ENCODE data around the gene CACNA1I.

CACNA1I gene

DNA sequence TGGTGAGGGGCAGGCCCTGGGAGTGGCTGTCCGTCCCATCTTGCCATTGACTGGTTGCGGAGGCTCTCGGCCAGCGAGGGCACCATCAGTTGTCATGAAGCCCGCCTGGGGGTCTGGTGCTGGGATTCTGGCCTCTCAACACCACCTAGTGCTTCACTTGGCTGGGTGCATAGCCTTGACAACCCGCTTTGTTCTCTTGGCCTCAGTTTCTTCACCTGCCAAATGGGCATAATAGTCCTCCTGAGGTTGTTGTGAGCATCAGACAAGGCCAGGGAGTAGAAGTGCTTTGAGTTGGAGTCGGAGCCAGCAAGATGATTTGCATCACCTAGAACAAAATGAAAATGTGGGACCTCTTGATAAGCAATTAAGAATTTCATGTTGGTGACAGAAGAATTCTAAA is 1.5 kb upstream of the CACNA1I start:
- no peak for FAIRE-seq

DNA sequence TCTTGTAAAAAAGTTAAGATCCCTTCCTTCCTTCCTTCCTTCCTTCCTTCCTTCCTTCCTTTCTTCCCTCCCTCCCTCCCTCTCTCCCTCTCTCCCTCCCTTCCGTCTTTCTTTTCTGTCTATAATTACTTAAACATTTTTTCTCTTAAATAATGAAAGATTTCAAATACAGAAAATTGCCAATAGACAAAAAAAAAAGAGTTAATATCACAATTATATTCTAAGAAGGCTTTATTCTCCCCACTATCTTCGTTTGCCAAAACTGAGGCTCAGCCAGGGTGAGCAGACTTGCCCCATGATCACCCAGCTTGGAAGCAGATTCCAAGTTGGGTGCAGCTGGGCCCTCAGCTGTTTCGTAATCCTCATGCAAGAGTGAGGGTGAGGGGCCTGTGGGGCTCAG is 327 bp upstream of the CACNA1I start:
- no peak for FAIRE-seq

DNA sequence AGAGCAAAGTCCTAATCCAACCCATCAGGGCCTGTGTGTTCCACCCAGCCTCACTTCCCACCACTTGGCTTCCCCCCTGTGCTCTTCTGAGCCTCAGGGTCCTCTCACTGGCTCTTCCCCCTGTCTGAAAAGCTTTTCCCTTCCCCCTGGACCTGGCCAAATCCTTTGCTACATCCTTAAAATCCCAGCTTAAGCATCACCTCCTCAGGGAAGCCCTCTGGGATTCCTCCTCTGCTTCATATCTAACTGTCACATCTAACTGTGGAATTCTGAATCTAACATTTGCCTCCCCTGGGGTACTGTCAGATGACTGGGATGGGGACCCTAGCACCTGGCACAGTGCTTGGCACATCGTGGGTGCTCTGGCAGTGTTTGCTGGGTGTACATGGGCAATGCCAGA is 985 bp downstream of the CACNA1I start:
- FAIRE-seq: no peak

DNA sequence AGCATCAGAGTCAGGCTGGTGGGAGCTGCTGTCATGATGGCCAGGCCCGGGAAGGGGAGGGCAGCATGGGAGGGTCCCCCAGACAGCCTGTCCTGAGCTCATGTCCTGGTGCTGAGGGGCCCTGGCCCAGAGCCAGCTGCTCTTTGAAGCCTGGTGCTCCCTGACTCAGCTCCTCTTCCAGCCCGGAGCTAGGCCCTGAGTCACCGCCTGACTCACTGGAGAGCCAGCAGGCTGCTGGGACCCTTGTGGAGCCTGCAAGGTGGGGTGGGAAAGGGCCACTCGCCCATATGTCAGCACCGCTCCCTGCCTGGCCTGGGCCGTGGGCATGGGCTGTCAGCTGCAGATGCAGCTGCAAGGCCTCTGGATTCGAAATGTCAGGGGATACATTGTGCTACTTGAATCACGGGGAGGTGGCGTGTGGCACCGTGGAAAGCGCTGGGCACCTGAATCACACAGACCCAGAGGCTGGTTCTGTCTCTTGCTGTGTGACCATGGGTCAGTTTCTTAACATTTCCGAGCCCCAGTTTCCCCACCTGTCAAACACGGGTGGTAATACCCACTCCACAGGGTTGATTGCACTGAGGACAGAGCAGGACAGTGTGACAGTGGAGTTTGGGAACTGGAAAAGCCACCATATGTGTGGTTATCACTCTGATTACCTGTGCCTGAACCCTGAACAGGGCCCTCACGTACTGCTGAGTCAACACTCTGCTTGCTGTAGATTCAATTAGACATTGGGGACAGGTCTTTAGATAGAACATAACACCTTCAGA is 4.4 kb downstream of the CACNA1I start:
- no peak for FAIRE-seq

DNA sequence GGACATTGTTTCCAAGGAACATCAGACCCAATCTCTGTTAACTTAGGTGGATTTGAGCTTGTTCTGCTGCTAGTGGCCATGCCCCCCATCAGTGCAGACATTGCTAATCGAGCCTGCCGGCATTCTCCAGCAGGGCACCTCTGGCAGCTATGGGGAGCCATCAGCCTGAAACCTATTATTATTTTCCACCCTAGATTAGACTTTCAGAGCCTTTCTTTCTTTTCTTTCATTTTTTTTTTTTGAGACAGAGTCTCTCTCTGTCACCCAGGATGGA is 4.9 kb downstream of the CACNA1I start:
- no peak for FAIRE-seq

DNA sequence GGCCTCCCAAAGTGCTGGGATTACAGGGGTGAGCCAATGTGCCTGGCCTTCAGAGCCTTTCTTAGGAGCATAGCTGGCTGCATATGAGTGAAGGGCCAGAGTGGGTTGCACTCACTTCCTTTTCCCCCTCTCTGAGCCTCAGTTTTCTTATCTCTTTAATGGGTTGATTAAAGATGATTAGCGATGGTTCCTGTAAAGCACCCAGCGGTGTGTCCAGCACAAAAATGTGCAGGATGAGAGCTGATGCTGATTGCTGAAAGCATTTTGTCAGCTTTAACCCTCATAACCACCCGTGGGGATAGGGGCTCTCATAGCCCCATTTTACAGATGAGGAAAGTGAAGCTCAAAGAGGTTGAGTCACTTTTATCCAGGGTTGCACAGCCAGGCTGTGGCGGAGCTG is 5.5 kb downstream of the CACNA1I start:
- FAIRE-seq: no peak

DNA sequence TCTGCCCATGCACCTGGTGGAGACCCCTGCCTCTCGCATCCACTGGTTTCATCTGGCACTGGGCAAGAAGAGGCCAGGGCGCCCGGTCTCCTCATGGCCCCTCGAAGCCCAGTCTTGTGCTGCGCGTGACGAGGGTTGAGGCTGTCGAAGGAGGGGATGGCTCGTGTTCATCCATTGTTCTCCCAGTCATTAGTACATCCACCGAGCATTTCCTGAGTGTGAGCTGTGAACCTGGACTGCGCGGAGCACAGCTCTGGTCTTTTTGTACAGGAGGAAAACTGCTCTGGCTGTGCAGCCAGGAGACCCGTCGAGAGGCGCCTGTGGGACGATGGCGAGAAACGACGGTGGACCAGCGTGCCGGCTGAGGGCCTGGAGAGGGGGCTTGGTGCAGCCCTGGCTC is 6.8 kb downstream of the CACNA1I start:
- FAIRE-seq: no peak

DNA sequence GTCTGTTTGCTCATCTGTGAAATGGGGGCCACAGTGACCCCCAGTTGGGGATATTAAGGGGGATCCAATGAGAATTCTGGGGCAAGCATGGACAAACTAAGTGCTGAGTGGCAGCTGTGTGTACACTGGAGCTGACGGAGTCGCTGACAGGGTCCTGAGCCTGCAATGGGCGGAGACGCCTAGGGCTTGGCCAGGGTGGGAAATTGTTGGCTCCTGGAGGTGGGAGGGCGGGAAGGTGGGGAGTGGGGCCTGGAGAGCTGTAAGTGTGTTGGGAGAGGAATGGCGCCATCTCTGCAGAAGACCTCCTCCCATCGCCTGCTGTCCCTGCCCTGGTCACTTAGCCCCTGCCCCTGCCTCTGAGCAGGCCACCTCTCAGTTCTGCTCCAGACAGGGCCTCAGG is 7.3 kb downstream of the CACNA1I start:
- FAIRE-seq: no peak

DNA sequence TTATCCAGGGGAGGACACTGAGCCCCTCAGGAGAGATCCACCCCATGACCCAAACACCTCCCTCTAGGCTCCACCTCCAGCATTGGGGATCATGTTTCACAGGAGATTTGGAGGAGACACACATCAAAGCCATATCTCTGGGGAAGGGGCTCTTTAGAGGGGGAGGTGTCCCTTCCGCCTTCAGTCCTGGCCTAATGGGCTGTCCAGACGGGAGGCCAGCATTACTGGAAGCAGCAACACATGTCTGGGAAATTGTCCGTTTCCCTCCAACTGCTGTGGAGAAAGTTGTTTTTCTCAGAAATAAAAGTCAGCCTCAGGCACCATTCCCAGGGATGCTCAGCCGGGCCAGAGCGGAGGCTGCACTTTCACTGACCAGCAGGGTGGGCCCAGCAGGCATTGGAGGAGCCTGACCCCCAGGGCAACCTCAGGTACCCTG is 9.5 kb downstream of the CACNA1I start:
- FAIRE-seq: no peak

DNA sequence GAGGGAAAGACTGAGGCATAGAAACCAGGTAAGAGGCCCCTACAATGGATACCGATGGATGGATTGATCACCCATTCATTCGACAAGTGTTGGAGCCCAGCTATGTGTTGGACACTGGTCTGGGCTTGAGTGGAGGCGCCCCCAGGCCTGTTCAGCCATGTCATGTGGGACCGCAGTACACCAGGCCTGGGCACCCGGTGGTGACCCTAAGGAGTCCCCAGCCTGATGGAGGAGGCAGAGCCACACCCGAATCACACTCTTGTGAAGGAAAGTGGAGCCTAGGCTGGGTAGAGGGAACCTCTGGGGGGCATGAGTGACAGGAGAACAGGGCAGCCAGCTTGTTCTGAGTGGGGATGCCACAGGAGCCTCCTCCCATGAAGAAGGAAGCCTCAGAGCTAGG is 10.2 kb downstream of the CACNA1I start:
- FAIRE-seq: no peak

DNA sequence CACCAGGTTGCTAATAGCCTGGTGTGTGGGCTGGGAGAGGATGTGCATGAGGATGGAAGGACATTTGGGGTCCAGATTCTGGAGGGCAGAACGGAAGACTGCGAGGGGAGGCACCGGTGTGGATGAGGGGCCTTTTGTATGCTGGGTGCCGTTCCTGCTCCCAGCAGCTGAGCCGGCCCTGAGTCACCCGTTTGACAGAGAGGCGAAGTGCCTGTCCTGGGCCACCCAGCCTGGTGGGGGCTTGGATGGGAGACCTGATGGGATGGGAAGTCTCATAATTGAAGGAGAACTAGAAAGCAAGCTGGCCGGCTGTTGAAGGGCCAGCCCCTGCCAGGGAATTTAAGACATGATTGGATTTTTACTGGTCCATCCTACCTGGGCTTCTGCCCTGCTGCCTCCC is 10.8 kb downstream of the CACNA1I start:
- FAIRE-seq: no peak

DNA sequence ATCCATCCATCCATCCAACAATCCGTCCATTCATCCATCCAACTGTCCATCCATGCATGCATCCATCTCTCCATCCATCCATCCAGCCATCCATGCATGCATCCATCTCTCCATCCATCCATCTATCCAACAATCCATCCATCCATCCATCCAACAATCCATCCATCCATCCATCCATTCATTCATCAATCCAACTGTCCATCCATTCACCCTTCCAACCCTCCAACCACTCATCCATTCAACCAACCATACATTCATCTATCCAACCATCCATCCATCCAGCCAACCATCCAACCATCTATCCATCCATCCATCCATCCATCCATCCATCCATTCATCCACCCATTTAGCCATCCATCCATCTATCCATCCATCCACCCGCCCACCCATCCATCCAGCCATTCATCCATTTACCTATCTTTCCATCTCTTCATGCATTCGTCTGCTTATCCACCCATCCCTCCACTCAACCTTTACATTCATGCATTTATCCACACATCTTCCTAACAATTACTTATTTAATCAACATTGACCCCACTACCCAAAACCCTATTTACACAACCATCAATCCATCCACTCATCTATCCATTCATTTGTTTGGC is 12.6 kb downstream of the CACNA1I start:
- no peak for FAIRE-seq

DNA sequence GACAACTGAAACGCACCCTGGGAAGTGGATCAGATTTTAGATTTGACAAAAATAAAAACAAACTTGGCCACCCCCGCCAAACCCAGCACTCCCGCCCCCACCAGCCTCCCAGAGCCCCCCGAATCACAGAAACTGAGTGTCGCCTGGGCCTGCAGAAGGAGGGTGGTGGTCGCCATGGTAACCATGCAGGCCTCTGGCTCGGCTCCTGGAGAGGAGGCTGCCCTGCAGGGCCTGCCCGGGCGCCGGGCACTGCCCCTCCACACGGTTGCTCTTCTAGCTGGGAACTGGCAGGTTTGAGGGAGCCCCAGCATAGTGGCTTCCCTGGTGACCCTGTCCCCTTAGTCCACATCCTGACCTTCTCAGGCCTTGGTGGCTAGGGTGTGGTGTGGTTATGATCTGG is 19.3 kb downstream of the CACNA1I start:
- no peak for FAIRE-seq

DNA sequence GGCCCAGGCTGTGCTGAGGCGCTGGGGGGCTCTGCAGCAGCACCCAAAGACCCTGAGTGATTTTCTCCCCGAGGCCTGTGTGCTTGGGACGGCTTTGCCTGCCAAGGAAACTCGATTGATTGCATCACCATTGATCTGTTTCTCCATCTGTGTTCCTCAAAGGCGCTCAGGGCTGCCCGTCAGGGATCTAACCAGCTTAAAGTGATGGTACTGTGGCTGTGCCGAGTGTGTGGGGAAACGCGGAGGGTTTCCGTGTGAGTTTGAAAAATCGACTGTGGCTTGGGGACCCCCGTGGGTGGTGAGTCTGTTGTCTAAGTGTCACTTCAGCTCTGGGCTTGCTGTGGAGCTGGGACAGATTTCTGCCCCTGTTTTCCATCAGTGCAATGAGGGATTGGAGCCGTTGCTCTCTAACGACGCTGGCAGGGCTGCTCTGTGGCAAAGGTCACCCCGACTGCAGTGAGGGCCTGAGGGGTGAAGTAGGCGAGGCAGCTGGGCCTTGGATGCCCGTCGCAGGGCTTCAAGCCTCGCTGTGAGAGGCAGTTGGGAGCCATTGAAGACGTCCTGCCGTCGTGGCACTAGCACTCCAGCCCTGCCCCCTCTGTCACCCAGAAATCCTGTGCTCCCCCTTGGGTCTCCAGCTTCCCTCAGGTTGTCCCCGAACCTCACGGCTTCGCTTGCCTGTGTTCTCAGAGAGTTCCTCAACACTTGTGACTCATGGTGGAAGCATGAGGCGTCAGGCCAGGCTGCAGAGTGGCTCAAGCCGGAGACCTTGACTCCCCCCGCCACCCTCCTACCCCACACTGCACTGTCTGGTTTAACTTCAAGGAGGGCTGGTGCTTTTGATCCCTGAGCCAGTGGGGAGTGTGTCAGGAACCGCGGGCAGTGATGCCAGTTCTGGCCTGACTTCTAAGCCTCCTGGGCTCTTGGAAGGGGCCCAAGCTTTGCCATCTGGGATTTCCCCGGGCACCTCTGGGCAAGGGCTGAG is 21.8 kb downstream of the CACNA1I start:
- FAIRE-seq: no peak

DNA sequence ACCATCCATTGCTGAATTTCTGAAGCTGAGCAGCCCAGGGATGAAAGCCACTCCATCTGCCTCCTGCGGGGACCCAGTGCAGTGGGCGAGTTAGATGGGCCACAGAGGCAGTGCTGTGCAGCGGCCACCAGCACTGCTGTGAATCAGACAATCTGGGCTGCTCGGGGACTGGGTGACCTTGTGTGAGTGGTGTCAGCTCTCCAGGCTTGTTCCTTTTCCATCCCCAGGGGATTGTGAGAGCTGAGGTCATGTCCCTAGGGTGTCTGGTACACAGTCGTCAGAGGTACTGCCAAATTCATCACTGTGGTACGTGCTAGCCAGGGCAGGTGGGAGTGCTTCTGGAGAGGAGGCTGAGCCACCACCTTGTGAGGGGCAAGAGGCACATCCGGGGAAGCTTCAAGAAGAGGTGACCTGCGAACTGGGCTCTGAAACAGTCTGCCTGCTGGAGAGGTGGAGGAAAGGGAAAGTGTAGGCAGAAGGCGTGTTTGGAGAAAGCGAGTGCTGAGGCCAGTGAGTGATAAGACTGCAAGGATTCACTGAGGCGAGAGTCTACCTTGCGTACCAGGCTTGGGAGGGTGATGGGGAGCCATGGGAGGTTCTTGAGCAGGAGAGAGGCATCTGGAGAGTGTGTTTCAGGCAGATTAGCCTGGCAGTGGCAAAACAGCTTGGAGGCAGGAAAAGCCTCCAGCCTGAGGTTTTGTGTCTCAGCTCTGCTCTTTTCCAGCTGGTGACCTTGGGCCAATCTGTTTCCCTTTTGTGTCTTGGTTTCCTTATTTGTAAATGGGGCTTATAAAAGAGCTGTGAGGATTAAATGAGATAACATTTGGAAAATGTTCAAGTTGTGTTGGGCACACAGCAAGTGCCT is 22.7 kb downstream of the CACNA1I start:
- FAIRE-seq: no peak

DNA sequence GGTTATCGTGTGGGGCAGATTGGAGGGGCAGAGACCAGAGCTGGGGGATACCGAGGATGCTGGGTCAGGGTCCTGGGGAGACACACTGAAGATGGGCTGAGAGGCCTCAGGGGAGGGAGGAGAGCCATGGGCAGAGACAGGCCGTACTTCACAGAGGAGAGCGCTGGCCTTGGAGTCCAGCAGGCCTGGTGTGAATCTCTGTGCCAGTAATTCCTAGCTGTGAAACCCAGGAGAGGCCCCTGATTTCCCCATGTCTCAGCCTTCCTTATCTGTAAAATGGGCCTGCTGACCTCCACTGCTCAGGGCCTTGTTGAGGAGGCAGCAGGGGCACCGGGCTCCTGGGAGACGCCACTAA is 23.4 kb downstream of the CACNA1I start:
- FAIRE-seq: no peak

DNA sequence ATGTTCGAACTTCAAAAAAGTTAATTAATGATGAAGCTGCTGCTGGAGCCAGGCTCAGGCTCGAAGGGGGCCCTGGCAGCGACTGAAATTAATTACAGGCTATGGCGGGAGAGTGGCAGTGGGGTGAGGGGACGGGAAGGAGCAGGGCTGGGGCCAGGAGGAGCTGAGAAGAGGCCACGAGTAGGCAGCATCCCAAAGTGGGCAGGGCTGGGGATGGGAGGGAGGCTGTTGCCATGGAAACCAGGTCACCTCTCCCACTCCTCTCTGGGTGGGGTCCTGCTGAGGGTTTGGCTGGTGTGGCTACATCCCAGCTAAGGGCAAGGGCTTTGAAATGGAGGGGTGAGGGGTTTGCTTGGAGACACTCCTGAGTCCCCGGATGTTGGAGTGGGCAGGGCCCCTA is 23.9 kb downstream of the CACNA1I start:
- FAIRE-seq: no peak

DNA sequence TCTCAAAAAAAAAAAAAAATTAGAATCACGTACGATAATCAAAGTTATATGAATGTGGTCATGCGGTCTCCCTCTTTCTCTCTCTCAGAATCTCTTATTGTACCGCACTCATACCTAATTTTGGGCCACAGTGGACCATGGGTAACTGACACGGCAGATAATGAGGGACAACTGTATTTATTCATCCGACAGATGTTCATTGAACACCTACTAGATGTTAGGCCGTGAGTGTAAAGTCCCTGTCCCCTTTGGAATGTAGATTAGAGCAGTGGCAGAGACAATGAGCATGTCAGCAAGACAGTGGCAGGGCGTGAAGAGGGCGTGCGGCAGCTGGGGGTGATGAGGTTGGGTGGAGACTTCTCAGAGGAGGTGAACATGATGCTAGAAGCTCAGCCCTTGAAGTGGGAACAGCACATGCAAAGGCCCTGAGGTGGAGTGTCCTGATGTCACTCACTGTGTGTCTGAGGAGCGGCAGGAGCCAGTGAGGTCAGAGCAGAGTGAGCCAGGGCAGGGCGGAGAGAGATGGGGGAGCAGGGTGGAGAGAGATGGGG is 25.1 kb downstream of the CACNA1I start:
- FAIRE-seq: no peak

DNA sequence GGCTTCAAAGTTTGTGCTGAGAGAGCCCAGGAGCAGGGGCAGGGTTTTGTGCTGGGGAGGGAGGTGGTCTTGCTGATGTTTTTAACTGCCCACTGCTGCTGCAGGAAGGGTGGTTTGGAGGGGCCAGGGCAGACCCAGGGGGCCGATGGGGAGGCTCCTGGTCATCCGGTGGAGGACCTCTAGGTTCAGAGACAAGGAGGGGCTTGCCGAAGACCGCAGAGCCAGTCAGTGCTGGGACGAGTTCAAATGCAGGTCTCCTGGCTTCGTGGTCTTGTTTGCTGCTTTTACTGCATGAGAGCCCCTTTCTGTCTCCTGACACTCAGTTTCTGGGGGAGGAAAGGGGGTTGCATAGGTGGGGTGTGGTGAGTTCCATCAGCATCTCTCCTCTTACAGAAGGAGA is 26.0 kb downstream of the CACNA1I start:
- FAIRE-seq: no peak

DNA sequence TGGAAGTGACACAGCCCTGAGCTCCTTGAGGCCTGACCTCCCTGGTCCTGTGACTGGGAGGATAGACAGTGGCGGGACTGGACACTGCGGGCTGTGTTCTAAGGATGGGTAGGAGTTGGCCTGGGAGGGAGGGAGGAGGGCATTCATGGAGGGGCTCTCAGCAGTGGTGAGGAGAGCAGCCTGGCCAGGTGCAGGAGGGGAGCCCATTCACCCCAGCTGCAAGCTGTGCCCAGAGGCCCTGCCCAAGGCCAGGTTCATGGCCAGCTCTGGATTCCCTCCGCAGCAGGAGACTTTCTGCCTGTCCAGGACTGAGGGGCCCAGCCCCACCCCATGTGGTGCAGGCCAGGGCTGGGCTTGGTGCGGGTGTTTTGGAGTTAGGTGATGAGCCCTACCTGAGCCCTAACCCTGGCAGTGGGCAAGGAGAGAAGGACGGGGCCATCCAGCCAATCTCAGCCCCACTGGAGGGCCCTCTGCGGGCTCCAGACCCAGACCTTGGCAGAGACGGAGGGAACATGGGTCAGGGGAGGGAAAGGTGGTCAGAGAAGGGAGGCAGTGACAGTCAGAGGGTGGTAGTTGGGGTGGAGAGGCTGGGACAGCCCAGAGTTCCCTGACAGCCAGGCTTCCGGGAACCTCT is 26.8 kb downstream of the CACNA1I start:
- no peak for FAIRE-seq

DNA sequence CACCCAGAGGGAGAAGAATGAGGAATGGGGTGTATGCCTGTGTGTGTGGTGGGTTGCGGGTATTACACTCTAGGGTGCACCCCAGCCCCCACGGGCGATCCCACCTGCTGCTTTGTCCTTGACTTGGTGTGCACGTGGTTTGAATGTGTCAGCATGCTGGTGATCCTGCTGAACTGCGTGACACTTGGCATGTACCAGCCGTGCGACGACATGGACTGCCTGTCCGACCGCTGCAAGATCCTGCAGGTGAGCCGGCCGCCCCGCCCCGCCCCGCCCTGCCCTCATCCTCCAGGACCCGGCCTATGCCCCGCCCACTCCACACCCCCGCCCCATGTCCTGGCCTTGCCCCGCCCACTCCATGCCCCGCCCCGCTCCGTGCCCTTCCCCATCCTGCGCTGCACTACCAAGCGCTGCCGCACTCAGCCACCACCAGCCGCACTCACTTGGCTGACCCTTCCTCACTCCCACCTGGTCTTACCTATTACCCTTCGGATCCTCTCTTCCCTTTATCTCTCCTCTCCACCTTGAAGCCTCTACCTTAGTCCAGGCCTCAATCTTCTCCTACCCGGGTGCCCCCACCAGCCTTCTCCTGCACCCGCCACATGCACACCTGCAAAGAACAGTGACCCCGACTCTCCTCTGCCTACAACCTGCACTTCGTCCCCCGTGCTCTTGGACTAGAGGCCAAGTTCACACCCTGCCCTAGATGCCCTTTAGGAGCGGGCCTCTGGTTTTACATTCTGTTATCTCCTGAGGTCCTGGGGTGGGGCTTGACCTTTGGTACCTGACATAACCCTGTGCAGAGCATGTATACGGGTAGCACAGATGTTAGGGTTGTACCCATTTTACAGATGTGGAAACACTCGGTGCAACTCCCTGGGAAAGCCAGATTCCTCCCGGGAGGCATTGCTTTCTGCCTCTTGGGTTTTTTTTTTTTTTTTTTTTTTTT is 27.7 kb downstream of the CACNA1I start:
- FAIRE-seq: no peak
